OCI-LY7 (cell line): ENCODE results near the gene ATE1. TPM values are rescaled to one million over a fixed set of nuclear protein-coding genes. Genes with fewer than 3 reads are reported as not detected.

Experiments used
- BruUV-seq: library from RNA; stranded (reverse); fragments of 400-500 nt; replicated peaks from 2 replicates; lab custom pipeline; 2021; lab: Mats Ljungman, UMichigan
- CTCF ChIA-PET: fragments of 300-600 bp; sonication (Branson Sonifier 250); formaldehyde crosslinking; loops from one replicate; lab custom pipeline; 2022; ENCODE audit warnings: antibody characterized with exemption; ENCODE audit not compliant: unreplicated experiment; lab: Charles Lee
- POLR2A ChIA-PET: fragments of 300-600 bp; sonication (Branson Sonifier 250); formaldehyde crosslinking; loops from one replicate; lab custom pipeline; 2022; ENCODE audit warnings: antibody characterized with exemption; lab: Charles Lee
- DNase-seq: peaks from one replicate; pipeline ENCODE4 v3.0.0-alpha.2; 2015; ENCODE audit warnings: low spot score
- H2AFZ ChIP-seq: fragments of 200-600 bp; sonication (generic), shearing (Covaris generic); 2 replicates; pipeline ENCODE4 v1.6.1; 2014; ENCODE audit warnings: mild to moderate bottlenecking, antibody characterized with exemption, low read length, moderate library complexity
- H3K27ac ChIP-seq: fragments of 200-600 bp; sonication (generic); 2 replicates; pipeline ENCODE4 v1.5.1; 2014; ENCODE audit warnings: mixed run types, low read depth, mild to moderate bottlenecking, moderate library complexity, low read length, inconsistent platforms; ENCODE audit not compliant: poor library complexity, severe bottlenecking
- H3K36me3 ChIP-seq: fragments of 200-600 bp; sonication (generic); 2 replicates; pipeline ENCODE4 v1.6.1; 2014; ENCODE audit warnings: mild to moderate bottlenecking, antibody characterized with exemption, low read length, moderate library complexity, mixed read lengths; ENCODE audit not compliant: insufficient read depth
- H3K4me1 ChIP-seq: fragments of 200-600 bp; sonication (generic); 2 replicates; pipeline ENCODE4 v1.5.1; 2014; ENCODE audit warnings: mild to moderate bottlenecking, low read length; ENCODE audit not compliant: insufficient read depth, poor library complexity, severe bottlenecking
- H3K4me2 ChIP-seq: fragments of 200-600 bp; sonication (generic); 2 replicates; pipeline ENCODE4 v1.6.1; 2014; ENCODE audit warnings: mild to moderate bottlenecking, low read length
- H3K4me3 ChIP-seq: fragments of 200-600 bp; sonication (generic); 2 replicates; pipeline ENCODE4 v1.5.1; 2014; ENCODE audit warnings: mild to moderate bottlenecking, low read depth, low read length; ENCODE audit not compliant: poor library complexity, severe bottlenecking
- H3K79me2 ChIP-seq: fragments of 200-600 bp; sonication (generic); 2 replicates; pipeline ENCODE4 v1.6.1; 2016; ENCODE audit warnings: low read depth, mild to moderate bottlenecking, low read length, moderate library complexity, mixed read lengths; ENCODE audit not compliant: insufficient read depth
- H3K9me2 ChIP-seq: fragments of 200-600 bp; sonication (generic); 2 replicates; pipeline ENCODE4 v1.6.1; 2016; ENCODE audit warnings: mild to moderate bottlenecking, low read length, mixed read lengths; ENCODE audit not compliant: insufficient read depth
- H3K9me3 ChIP-seq: fragments of 200-600 bp; sonication (generic); 2 replicates; pipeline ENCODE4 v1.6.1; 2014; ENCODE audit warnings: mild to moderate bottlenecking, mixed run types, low read length, mixed read lengths
- H4K20me1 ChIP-seq: fragments of 200-600 bp; sonication (generic); 2 replicates; pipeline ENCODE4 v1.6.1; 2014; ENCODE audit warnings: mild to moderate bottlenecking, antibody characterized with exemption, low read length, moderate library complexity, mixed read lengths; ENCODE audit not compliant: insufficient read depth
- EZH2phosphoT487 ChIP-seq: fragments of 200-600 bp; sonication (generic); IDR thresholded peaks from 2 replicates; pipeline ENCODE4 v1.6.1; 2018; ENCODE audit warnings: low read depth, borderline replicate concordance, mild to moderate bottlenecking, mixed run types, antibody characterized with exemption, low read length, moderate library complexity, mixed read lengths
- intact Hi-C: fragments of 100-400 bp; cut with micrococcal nuclease; formaldehyde crosslinking; loops from one replicate; pipeline ENCODE4 v1.10.0; 2022; ENCODE audit not compliant: unreplicated experiment
- total RNA-seq, 2 experiments: library from RNA; depleted of rRNA in 1 of 2; stranded (reverse); fragments of >200 nt in 1 of 2; shearing (Covaris generic) in 1 of 2; gene quantifications; 2 replicates each; pipeline ENCODE4 v1.2.3, GENCODE V29; 2014 to 2022
- TF ChIP-seq, protein P1 (sequence below): fragments of 200-600 bp; sonication (generic); conservative IDR thresholded peaks from 2 replicates; pipeline ENCODE4 v1.5.1; 2014; ENCODE audit warnings: mild to moderate bottlenecking, antibody characterized with exemption, low read length, moderate library complexity, mixed read lengths

ATE1 gene
- total RNA-seq, 2 experiments from 2014 or later: 14.8 to 44.7 TPM

DNA sequence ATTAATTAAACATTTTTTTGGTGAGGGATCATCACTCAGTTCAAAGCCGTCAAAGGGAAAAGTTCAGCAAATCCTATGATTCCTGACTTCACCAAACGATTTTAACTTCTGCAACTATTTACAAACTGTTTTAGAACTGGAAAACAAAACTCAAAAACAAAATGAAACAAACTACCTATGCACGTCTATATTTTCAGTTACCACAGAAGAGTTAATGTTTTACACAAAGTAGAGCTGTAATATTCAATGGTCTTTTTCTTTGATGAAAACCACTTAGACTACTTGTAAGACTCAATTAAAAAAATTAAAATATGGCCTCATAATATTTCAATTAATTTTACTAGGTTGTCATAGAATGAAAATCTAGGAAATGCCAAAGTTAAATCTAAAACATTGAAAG, 131.5 kb downstream of the ATE1 start:
- no peak overlapping the region for H3K4me2 ChIP-seq
- no peak overlapping the region for H2AFZ ChIP-seq
- ChIA-PET POLR2A (interaction anchor here (1.6 kb wide), 1 partner anchor 13 kb away, joined by 5 read pairs; no protein-coding TSS in a partner anchor), CTCF (no interaction called here)
- H4K20me1 ChIP-seq: no peaks in the 10 kb centered on the region
- no TSS peak for BruUV-seq
- no peak for DNase-seq
- H3K9me3 ChIP-seq: no peaks in the 10 kb centered on the region
- no peaks in the 10 kb centered on the region for H3K4me1 ChIP-seq
- H3K79me2 ChIP-seq: no peaks in the 10 kb centered on the region
- no peaks in the 10 kb centered on the region for H3K36me3 ChIP-seq
- intact Hi-C loops: no loop called here
- TF ChIP-seq, protein P1, sequence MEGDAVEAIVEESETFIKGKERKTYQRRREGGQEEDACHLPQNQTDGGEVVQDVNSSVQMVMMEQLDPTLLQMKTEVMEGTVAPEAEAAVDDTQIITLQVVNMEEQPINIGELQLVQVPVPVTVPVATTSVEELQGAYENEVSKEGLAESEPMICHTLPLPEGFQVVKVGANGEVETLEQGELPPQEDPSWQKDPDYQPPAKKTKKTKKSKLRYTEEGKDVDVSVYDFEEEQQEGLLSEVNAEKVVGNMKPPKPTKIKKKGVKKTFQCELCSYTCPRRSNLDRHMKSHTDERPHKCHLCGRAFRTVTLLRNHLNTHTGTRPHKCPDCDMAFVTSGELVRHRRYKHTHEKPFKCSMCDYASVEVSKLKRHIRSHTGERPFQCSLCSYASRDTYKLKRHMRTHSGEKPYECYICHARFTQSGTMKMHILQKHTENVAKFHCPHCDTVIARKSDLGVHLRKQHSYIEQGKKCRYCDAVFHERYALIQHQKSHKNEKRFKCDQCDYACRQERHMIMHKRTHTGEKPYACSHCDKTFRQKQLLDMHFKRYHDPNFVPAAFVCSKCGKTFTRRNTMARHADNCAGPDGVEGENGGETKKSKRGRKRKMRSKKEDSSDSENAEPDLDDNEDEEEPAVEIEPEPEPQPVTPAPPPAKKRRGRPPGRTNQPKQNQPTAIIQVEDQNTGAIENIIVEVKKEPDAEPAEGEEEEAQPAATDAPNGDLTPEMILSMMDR: no peak
- no peak for TF ChIP-seq EZH2phosphoT487
- H3K9me2 ChIP-seq: no peaks in the 10 kb centered on the region
- H3K4me3 ChIP-seq: no peak overlapping the region
- no peak overlapping the region for H3K27ac ChIP-seq

DNA sequence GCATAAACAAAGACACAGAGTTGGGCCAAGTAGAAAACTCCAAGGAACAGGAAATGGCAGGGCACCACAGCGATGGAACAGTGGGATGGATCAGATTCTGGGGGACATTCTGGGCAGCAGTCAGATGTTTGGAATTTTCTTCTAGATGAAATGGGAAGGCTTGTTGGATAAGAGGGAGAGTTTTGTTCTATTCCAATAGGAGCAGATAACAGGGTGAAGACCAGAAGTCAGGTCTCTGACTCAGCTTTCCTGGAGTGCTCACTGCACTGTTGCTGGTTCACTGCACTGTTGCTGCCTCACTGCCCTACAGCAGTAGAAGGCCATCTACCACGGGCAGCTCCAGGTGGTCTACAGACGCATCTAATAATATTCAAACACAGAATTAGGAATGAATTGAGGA, 135.6 kb downstream of the ATE1 start:
- H2AFZ ChIP-seq: no peak overlapping the region
- intact Hi-C loops: no loop called here
- no TSS peak for BruUV-seq
- no peaks in the 10 kb centered on the region for H3K79me2 ChIP-seq
- no peak overlapping the region for H3K4me2 ChIP-seq
- 0 out of 2 replicates have a peak, but pooled peaks cover 6% of the 10 kb centered on the region for H3K36me3 ChIP-seq
- no peaks in the 10 kb centered on the region for H3K9me2 ChIP-seq
- ChIA-PET POLR2A (no interaction called here), CTCF (no interaction called here)
- H4K20me1 ChIP-seq: no peaks in the 10 kb centered on the region
- H3K4me1 ChIP-seq: no peaks in the 10 kb centered on the region
- no peaks in the 10 kb centered on the region for H3K9me3 ChIP-seq
- H3K27ac ChIP-seq: no peak overlapping the region
- no peak for DNase-seq
- TF ChIP-seq, protein P1: no peak
- no peak for TF ChIP-seq EZH2phosphoT487
- H3K4me3 ChIP-seq: no peak overlapping the region

DNA sequence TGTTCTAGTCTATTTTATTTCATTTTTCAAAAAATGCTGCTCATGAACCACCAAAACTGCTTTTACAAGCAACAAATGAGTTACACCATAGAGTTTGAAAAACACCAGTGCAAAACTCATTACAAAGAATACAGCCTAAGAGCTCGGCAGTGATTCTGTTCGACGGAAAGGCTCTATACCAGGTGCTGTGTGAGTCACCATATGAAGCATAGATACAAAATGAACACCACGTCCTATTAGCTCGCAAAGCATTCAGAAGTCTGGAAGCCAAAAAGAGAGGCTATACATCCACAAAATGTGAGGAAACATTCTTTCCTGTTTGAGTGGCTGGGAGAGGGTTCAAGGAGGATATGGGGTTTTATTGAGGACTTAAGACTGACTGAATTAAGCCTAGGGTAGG, 136.1 kb downstream of the ATE1 start:
- no peak for TF ChIP-seq EZH2phosphoT487
- no peaks in the 10 kb centered on the region for H4K20me1 ChIP-seq
- H3K4me2 ChIP-seq: no peak overlapping the region
- no peaks in the 10 kb centered on the region for H3K79me2 ChIP-seq
- intact Hi-C loops: no loop called here
- POLR2A ChIA-PET: interaction anchor here (0.6 kb wide), 1 partner anchor 12 kb away, joined by 3 read pairs; no protein-coding TSS in a partner anchor
- H3K9me2 ChIP-seq: no peaks in the 10 kb centered on the region
- CTCF ChIA-PET: no interaction called here
- 0 out of 2 replicates have a peak, but pooled peaks cover 6% of the 10 kb centered on the region for H3K36me3 ChIP-seq
- no peak overlapping the region for H3K4me3 ChIP-seq
- no peak for DNase-seq
- no peaks in the 10 kb centered on the region for H3K9me3 ChIP-seq
- no peaks in the 10 kb centered on the region for H3K4me1 ChIP-seq
- H2AFZ ChIP-seq: no peak overlapping the region
- no peak overlapping the region for H3K27ac ChIP-seq
- no TSS peak for BruUV-seq
